A549 (cell line): ENCODE measurements around the gene ELAVL1. TPM values are rescaled to one million over a fixed set of nuclear protein-coding genes. Genes with fewer than 3 reads are reported as not detected.
A peak's percentile ranks its signal among the peaks of the same experiment; 100 is the strongest.

ENCODE experiments used
- ATAC-seq, 2 experiments: fragments of 200-7000 bp in 1 of 2; fragments of >200 bp in 1 of 2; cut with Nextera tagmentation in 1 of 2; cut with Tn5 transposase in 1 of 2; 3 replicates each; pipeline versions ENCODE4 v1.8.0 to v1.9.1; 2018 to 2020; ENCODE audit warnings: mild to moderate bottlenecking in 1 of 2, moderate library complexity in 1 of 2
- CTCF ChIA-PET: fragments of 300-600 bp; sonication (Branson Sonifier 250); formaldehyde crosslinking; extraction: SDS; loops from one replicate; lab custom pipeline; 2021; ENCODE audit warnings: antibody characterized with exemption, inconsistent platforms; lab: Yijun Ruan, JAX
- POLR2A ChIA-PET: fragments of 350-600 bp; formaldehyde crosslinking; extraction: SDS; loops from one replicate; lab custom pipeline; 2021; ENCODE audit warnings: antibody characterized with exemption, inconsistent platforms; lab: Yijun Ruan, JAX
- DNase-seq, 2 experiments: peaks; one replicate each; pipeline versions ENCODE4 v3.0.0 to v3.0.0-alpha.2; 2011 to 2016; ENCODE audit warnings: low read depth in 1 of 2, low spot score in 1 of 2
- FAIRE-seq: peaks from 2 replicates; lab custom pipeline; 2011; peaks lifted over from hg19 to GRCh38; lab: Jason Lieb, UNC
- H3K27ac ChIP-seq, 2 experiments: fragments of >200 bp; sonication (Bioruptor Twin); formaldehyde crosslinking; 3 replicates each; pipeline ENCODE4 v1.5.1; 2016 to 2017
- H3K4me1 ChIP-seq: fragments of >200 bp; sonication (Bioruptor Twin); formaldehyde crosslinking; 3 replicates; pipeline ENCODE4 v1.6.1; 2016
- H3K4me2 ChIP-seq: fragments of >200 bp; sonication (Bioruptor Twin); formaldehyde crosslinking; 3 replicates; pipeline ENCODE4 v1.6.1; 2016
- H3K4me3 ChIP-seq: fragments of >200 bp; sonication (Bioruptor Twin); formaldehyde crosslinking; 3 replicates; pipeline ENCODE4 v1.5.1; 2016
- H3K9me3 ChIP-seq: fragments of >200 bp; sonication (Bioruptor Twin); formaldehyde crosslinking; 3 replicates; pipeline ENCODE4 v1.6.1; 2016
- CBX8 ChIP-seq: fragments of 200-600 bp; sonication (generic); IDR thresholded peaks from 2 replicates; pipeline ENCODE4 v1.6.1; 2016
- CHD4 ChIP-seq: fragments of 200-600 bp; sonication (generic); IDR thresholded peaks from 2 replicates; pipeline ENCODE4 v1.6.1; 2016; ENCODE audit warnings: antibody characterized with exemption, mild to moderate bottlenecking, borderline replicate concordance
- EHF ChIP-seq: fragments of 250-450 bp; sonication (Bioruptor Pico); IDR thresholded peaks from 2 replicates; pipeline ENCODE4 v1.5.0; 2020; ENCODE audit warnings: mild to moderate bottlenecking
- EHMT2 ChIP-seq: fragments of 200-600 bp; sonication (generic); IDR thresholded peaks from 2 replicates; pipeline ENCODE4 v1.6.1; 2016; ENCODE audit warnings: antibody characterized with exemption, low read depth, mild to moderate bottlenecking, moderate library complexity
- ELK1 ChIP-seq: fragments of 150-350 bp; IDR thresholded peaks from 2 replicates; pipeline ENCODE4 v1.6.1; 2014; ENCODE audit warnings: low read depth, mild to moderate bottlenecking, low read length
- EP300 ChIP-seq, 2 experiments: fragments of >200 bp; sonication (Bioruptor Twin); formaldehyde crosslinking; IDR thresholded peaks; 2 replicates in 1 of 2; 3 replicates in 1 of 2; pipeline ENCODE4 v1.6.1; 2016 to 2017
- ESRRA ChIP-seq: fragments of 150-350 bp; IDR thresholded peaks from 2 replicates; pipeline ENCODE4 v1.6.1; 2014; ENCODE audit warnings: mild to moderate bottlenecking, low read length, borderline replicate concordance
- FOSB ChIP-seq: fragments of 250-450 bp; sonication (Bioruptor Pico); IDR thresholded peaks from 2 replicates; pipeline ENCODE4 v1.5.0; 2020; ENCODE audit warnings: mild to moderate bottlenecking, moderate library complexity
- GATA3 ChIP-seq: IDR thresholded peaks from 2 replicates; pipeline ENCODE4 v1.6.1; 2012; ENCODE audit warnings: borderline replicate concordance
- HMGXB4 ChIP-seq: fragments of 250-450 bp; sonication (Bioruptor Pico); IDR thresholded peaks from 2 replicates; pipeline ENCODE4 v1.5.0; 2021; ENCODE audit warnings: mild to moderate bottlenecking, moderate library complexity, borderline replicate concordance
- HOXB5 ChIP-seq: fragments of 250-450 bp; sonication (Bioruptor Pico); IDR thresholded peaks from 2 replicates; pipeline ENCODE4 v1.5.0; 2020; ENCODE audit warnings: mild to moderate bottlenecking, moderate library complexity
- JUNB ChIP-seq: fragments of >200 bp; sonication (Bioruptor Twin); formaldehyde crosslinking; IDR thresholded peaks from 2 replicates; pipeline ENCODE4 v1.6.1; 2016
- KDM5A ChIP-seq: fragments of 200-600 bp; sonication (generic); IDR thresholded peaks from 2 replicates; pipeline ENCODE4 v1.6.1; 2016; ENCODE audit warnings: antibody characterized with exemption, mild to moderate bottlenecking
- MAZ ChIP-seq: fragments of 150-350 bp; IDR thresholded peaks from 2 replicates; pipeline ENCODE4 v1.6.1; 2014; ENCODE audit warnings: antibody characterized with exemption, low read depth, low read length, borderline replicate concordance
- NR3C1 ChIP-seq: fragments of >200 bp; sonication (Bioruptor Twin); formaldehyde crosslinking; IDR thresholded peaks from 3 replicates; pipeline ENCODE4 v1.6.1; 2017
- POLR2AphosphoS2 ChIP-seq: conservative IDR thresholded peaks from 2 replicates; pipeline ENCODE4 v1.6.1; 2012; ENCODE audit warnings: low read length, improper control_type of control experiment, inconsistent platforms
- RAD21 ChIP-seq, 2 experiments: fragments of >200 bp in 1 of 2; sonication (Bioruptor Twin) in 1 of 2; formaldehyde crosslinking in 1 of 2; IDR thresholded peaks in 1 of 2; conservative IDR thresholded peaks in 1 of 2; 2 replicates in 1 of 2; 3 replicates in 1 of 2; pipeline ENCODE4 v1.6.1; 2012 to 2018; ENCODE audit warnings: inconsistent platforms in 1 of 2
- RARB ChIP-seq: fragments of 250-450 bp; sonication (Bioruptor Pico); IDR thresholded peaks from 2 replicates; pipeline ENCODE4 v1.8.0; 2021; ENCODE audit warnings: mild to moderate bottlenecking, moderate library complexity
- SREBF2 ChIP-seq: fragments of 450-650 bp; IDR thresholded peaks from 2 replicates; pipeline ENCODE4 v1.6.1; 2014; ENCODE audit warnings: mild to moderate bottlenecking, moderate library complexity
- ZFP36 ChIP-seq: fragments of 450-650 bp; IDR thresholded peaks from 2 replicates; pipeline ENCODE4 v1.6.1; 2014; ENCODE audit warnings: borderline replicate concordance; ENCODE audit not compliant: partially characterized antibody
- WGBS: methylation state at CpG from one replicate; pipeline ENCODE4 v1.1.6; 2017; ENCODE audit errors: missing lambda C conversion rate; 5-methylcytosine and 5-hydroxymethylcytosine counted together
- polyA plus RNA-seq, 4 experiments: library from polyadenylated mRNA; depleted of rRNA in 3 of 4; stranded (reverse); fragments of >200 nt; fragmentation: RNase III in 1 of 4; extraction: RNeasy Plus Mini Kit Qiagen cat#74134 plus additional on column Dnase treatment in 1 of 4; gene quantifications; 2 replicates in 3 of 4; 3 replicates in 1 of 4; pipeline ENCODE4 v1.2.3, GENCODE V29; 2011 to 2017
- TF ChIP-seq, protein P1 (sequence below): IDR thresholded peaks from 2 replicates; pipeline ENCODE4 v1.6.1; 2012

Gene ELAVL1
- polyA plus RNA-seq, 2 of the 4 experiments (the other 2 are of a cell fraction) = 39.3 to 55.6 TPM

DNA sequence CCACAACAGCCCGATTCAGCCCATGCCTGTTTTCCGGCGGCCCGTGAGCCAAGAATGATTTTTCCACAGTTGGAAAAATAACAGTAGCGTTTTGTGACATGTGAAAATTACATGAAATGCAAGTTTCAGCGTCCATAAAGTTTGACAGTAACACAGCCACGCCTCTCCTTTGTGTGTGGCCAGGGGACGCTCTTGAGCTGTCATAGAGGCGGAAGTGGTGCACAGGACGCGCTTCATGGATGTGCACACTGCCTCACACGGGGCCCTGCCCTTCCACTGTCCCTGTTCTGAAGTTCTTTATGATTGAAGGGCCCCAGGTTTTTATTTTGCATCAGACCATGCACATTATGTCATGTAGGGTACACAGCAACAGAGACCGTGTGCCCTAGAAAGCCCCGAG, 12.4 kb upstream of the ELAVL1 start:
- H3K27ac ChIP-seq = no peak overlapping the region
- ATAC-seq (peak in 1 of 2 experiments; percentile 51; a peak in 2 of 6 replicates), FAIRE-seq (no peak), DNase-seq (no peak)
- 88% methylated on average over 13 of the region's 14 CpGs for WGBS
- H3K4me2 ChIP-seq = no peak overlapping the region
- TF ChIP-seq RAD21 (conservative IDR thresholded peaks at IDR 0.05 in 1 of 2, IDR thresholded peaks at IDR 0.05 in 1 of 2) (peak in 1 of 2 experiments; percentile 39; a peak in 1 of 5 replicates), MAZ (no peak)
- H3K4me3 ChIP-seq = no peak overlapping the region
- H3K9me3 ChIP-seq = no peaks in the 10 kb centered on the region
- POLR2A ChIA-PET = no interaction called here
- CTCF ChIA-PET = no interaction called here
- no peaks in the 10 kb centered on the region for H3K4me1 ChIP-seq

DNA sequence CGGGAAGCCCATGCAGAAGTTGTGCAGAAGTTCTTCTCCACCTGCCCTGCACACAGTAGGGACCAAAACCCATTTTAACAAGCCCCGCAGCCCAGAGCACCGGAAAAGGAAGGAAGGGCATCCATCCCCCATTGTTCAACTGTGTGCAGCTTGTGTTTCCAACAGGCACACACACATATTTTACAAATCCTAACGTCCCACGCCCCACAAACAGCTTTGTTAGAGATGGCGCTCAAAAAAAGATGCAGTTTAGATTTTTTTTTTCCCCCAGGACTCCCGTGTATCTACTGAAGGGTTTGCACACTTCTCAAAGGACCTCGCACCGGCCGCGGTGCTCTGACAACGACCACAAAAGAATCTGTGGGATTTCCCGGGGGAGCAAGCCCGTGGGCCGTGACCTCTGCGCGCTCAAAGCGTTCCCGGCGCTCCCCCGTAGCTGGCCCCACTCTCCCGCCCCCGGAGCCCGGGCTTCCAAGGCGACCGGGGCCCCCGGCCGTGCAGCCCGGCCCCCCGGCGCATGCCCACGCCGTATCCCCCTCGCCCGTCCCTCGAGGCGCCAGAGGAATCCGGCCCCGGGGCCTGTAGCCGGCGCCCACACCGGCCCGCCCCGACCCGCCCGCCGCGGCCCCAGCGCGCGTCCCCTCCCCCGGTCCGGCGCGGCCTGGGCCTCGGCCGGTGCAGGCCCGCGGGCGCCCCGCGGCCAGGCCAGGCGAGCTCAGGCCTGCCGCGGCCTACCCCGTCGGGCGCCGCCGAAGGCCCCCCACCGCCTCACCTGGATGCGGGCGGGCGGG, 523 bp downstream of the ELAVL1 start:
- CTCF ChIA-PET = interaction anchor here (0.8 to 4.1 kb wide), 5 partner anchors 10 to 60 kb away, joined by 3 to 28 read pairs (median 3); partner anchors contain the start of gene TIMM44
- no peak for DNase-seq
- Histone ChIP-seq H3K9me3 (no peaks in the 10 kb centered on the region), H3K4me2 (peak overlapping the region; percentile 80), H3K4me1 (peaks cover 19% of the 10 kb centered on the region), H3K4me3 (peak overlapping the region; percentile 58), H3K27ac (peak overlapping the region; percentile 89 to 99)
- 0% methylated on average over 7 of the region's 74 CpGs for WGBS
- POLR2A ChIA-PET = interaction anchor here (1.6 kb wide), 1 partner anchor 61 kb away, joined by 15 read pairs; the partner anchor contains the start of gene TIMM44
- TF ChIP-seq GATA3 (no peak), NR3C1 (no peak), CHD4 (no peak), SREBF2 (no peak), EHF (CRISPR knock-in tag) (no peak), POLR2AphosphoS2 (no peak), JUNB (no peak), EHMT2 (no peak), HOXB5 (CRISPR knock-in tag) (no peak), ELK1 (no peak), KDM5A (no peak), HMGXB4 (CRISPR knock-in tag) (no peak), FOSB (CRISPR knock-in tag) (no peak), ZFP36 (no peak), ESRRA (no peak), MAZ (no peak), RARB (no peak), CBX8 (no peak), EP300 (IDR thresholded peaks at IDR 0.05) (no peak)
- TF ChIP-seq, protein P1, sequence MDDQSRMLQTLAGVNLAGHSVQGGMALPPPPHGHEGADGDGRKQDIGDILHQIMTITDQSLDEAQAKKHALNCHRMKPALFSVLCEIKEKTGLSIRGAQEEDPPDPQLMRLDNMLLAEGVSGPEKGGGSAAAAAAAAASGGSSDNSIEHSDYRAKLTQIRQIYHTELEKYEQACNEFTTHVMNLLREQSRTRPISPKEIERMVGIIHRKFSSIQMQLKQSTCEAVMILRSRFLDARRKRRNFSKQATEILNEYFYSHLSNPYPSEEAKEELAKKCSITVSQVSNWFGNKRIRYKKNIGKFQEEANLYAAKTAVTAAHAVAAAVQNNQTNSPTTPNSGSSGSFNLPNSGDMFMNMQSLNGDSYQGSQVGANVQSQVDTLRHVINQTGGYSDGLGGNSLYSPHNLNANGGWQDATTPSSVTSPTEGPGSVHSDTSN = no peak
- no peak for FAIRE-seq
- peak in 1 of 2 experiments; percentile 66; a peak in 3 of 6 replicates for ATAC-seq
